Measurements from ENCODE around the gene FAM124A. TPM values are rescaled to one million over a fixed set of nuclear protein-coding genes. Genes with fewer than 3 reads are reported as not detected.

Gene FAM124A
- total RNA-seq, 3 donors from 2014 or later = 1.2 to 15.2 (median 2.1) TPM

DNA sequence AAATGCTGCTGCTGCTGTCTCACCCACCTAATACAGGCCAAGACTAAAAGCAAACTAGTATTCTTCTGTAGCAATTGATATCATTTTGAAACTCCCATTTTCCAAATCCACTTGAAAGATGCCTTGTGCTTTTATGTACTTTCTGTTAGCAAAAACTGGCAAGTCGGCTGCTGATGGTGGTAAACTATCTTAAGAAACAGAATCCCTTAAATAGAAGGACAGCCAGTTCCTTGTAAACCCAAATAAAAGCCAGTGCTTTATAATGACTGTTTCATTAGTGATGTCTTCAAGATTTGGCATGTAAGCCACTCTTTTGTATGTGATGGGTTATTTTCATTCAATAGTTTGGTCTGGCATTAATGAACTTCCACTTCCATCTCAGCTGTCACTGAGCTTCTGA is 5.2 kb downstream of the FAM124A start:
- H3K9me3 ChIP-seq = no peaks in the 10 kb centered on the region

DNA sequence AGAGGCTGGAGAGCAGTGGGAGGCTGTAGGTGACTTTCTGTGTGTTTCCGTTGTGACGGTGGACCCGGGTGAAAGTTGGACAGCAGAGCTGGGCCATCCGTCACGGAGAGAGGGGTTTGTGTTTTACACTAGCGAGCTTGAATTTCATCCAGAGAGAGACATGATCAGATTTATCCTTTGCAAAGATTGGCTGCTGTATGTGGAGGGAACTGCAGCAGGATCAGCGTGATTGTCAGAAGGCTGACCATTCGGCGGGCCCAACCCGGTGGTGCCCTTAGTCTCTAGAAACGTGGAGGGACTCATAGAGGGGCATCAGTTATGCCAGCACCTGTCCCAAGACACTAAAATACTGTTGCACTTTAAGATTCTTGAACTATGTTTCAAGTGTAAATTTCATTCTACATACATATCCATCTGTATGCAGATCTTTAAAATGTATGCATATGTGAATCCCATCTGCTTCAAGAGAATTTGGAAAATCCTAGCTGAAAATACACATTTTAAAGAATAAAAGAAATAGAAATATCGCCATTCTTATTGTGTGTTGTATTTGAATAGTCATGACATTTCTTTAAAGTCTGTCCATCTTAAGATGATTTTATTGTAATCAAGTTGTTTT is 7.0 kb downstream of the FAM124A start:
- TF ChIP-seq, protein P1, sequence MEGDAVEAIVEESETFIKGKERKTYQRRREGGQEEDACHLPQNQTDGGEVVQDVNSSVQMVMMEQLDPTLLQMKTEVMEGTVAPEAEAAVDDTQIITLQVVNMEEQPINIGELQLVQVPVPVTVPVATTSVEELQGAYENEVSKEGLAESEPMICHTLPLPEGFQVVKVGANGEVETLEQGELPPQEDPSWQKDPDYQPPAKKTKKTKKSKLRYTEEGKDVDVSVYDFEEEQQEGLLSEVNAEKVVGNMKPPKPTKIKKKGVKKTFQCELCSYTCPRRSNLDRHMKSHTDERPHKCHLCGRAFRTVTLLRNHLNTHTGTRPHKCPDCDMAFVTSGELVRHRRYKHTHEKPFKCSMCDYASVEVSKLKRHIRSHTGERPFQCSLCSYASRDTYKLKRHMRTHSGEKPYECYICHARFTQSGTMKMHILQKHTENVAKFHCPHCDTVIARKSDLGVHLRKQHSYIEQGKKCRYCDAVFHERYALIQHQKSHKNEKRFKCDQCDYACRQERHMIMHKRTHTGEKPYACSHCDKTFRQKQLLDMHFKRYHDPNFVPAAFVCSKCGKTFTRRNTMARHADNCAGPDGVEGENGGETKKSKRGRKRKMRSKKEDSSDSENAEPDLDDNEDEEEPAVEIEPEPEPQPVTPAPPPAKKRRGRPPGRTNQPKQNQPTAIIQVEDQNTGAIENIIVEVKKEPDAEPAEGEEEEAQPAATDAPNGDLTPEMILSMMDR (IDR thresholded peaks at IDR 0.05) = no peak
- Histone ChIP-seq H3K4me3 (no peak overlapping the region), H3K4me1 (ENCODE audit: low read depth) (peaks cover 2% of the 10 kb centered on the region), H3K9me3 (no peaks in the 10 kb centered on the region), H3K36me3 (ENCODE audit: low read depth) (no peaks in the 10 kb centered on the region)
- DNase-seq (no peak), ATAC-seq (no peak)
- intact Hi-C loops (cut with DNase I, micrococcal nuclease) = no loop called here

More for the DNA sequence above, 5.2 kb downstream of the FAM124A start:
- intact Hi-C loops (cut with DNase I, micrococcal nuclease) = no loop called here
- Histone ChIP-seq H3K4me1 (ENCODE audit: low read depth) (peaks cover 7% of the 10 kb centered on the region), H3K4me3 (no peak overlapping the region), H3K36me3 (ENCODE audit: low read depth) (no peaks in the 10 kb centered on the region)
- ATAC-seq (no peak), DNase-seq (no peak)
- TF ChIP-seq, protein P1 (IDR thresholded peaks at IDR 0.05) = no peak

DNA sequence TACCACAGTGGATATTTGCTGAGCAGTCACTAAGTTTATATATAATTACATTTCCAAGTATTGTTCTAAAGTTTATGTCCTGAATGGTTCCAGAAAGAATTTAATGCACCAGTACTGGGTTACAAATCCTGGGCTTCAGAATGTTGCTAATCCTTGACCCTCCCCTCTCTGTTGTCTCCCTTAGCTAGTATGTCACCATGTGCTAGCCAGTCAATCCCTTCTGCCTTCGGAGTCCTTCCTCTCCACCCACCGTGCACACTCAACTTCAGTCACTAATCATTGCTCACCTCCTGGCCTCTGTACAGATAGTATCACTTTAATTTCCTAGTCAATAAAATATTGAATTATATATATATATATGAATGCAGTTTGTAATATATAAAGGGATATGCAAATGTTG is 7.5 kb downstream of the FAM124A start:
- no peak for ATAC-seq
- Histone ChIP-seq H3K36me3 (ENCODE audit: low read depth) (no peaks in the 10 kb centered on the region), H3K4me3 (no peak overlapping the region), H3K9me3 (no peaks in the 10 kb centered on the region), H3K4me1 (ENCODE audit: low read depth) (peaks cover 2% of the 10 kb centered on the region)
- DNase-seq = no peak
- intact Hi-C loops (cut with DNase I, micrococcal nuclease) = no loop called here
- TF ChIP-seq, protein P1 (IDR thresholded peaks at IDR 0.05) = no peak

DNA sequence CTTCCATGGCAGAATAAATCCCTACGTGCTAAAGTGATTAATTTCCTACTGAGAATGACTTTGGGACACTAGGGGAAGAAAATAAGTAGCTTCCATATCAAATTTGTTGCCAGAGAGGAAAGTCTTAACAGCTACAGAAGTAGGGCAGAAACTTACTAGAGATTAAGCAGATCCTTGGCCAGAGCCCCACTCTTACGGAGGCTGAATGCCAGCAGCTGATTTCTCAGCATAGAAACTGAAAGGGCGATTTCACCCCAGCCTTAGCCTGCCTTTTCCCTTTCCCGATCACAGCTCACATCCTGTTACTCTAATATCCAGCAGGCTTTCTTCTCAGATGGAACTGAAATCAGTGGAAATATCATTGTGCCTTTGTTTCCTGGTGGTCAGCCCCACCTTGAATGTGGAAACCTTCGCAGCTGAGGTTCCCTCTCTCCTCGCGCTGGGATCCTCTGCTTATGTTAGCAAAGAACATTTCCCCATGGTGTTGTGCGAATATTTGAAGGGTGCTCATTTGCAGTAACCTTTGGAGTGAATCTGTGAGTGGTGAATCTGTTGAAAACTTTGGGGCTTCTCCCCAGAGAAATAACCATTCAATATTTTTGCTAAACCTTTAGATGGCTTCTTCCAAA is 8.4 kb downstream of the FAM124A start:
- intact Hi-C loops (cut with DNase I, micrococcal nuclease) = no loop called here

DNA sequence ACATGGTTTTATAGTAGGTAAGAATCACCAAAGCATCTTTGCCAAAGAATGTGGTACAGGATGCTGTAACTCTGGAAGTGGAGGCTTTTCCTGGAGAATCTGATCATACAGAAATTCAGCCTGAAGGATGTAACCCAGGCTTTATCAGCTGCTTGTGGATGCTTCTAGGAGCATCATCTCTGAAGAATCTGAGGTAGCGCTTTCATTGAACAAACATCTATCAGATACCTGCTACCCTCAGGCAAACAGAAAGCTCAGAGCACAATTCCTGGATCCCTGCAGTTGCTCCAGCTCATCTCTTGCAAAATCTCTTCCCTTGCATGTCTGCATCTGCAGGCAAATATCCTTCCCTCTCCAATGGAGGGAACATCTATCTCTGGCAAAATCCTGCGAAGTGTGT is 9.3 kb downstream of the FAM124A start:
- no peaks in the 10 kb centered on the region for H3K36me3 ChIP-seq (ENCODE audit: low read depth)
- TF ChIP-seq, protein P1 (IDR thresholded peaks at IDR 0.05) = no peak

More for the DNA sequence above, 8.4 kb downstream of the FAM124A start:
- DNase-seq = peak in 1 of 3 donors; percentile 52
- H3K9me3 ChIP-seq = no peaks in the 10 kb centered on the region
- peaks cover 2% of the 10 kb centered on the region for H3K4me1 ChIP-seq (ENCODE audit: low read depth)
- TF ChIP-seq, protein P1 (IDR thresholded peaks at IDR 0.05) = no peak
- H3K36me3 ChIP-seq (ENCODE audit: low read depth) = no peaks in the 10 kb centered on the region
- H3K4me3 ChIP-seq = no peak overlapping the region
- ATAC-seq = peak; percentile 31

More for the DNA sequence above, 9.3 kb downstream of the FAM124A start:
- intact Hi-C loops (cut with DNase I, micrococcal nuclease) = no loop called here
- H3K9me3 ChIP-seq = no peaks in the 10 kb centered on the region
- H3K4me3 ChIP-seq = no peak overlapping the region
- ATAC-seq (no peak), DNase-seq (no peak)
- H3K4me1 ChIP-seq (ENCODE audit: low read depth) = peaks cover 2% of the 10 kb centered on the region
